ENCODE data around the gene PSMD5. TPM values are rescaled to one million over a fixed set of nuclear protein-coding genes. Genes with fewer than 3 reads are reported as not detected.

PSMD5 gene
- 53.4 TPM for total RNA-seq

DNA sequence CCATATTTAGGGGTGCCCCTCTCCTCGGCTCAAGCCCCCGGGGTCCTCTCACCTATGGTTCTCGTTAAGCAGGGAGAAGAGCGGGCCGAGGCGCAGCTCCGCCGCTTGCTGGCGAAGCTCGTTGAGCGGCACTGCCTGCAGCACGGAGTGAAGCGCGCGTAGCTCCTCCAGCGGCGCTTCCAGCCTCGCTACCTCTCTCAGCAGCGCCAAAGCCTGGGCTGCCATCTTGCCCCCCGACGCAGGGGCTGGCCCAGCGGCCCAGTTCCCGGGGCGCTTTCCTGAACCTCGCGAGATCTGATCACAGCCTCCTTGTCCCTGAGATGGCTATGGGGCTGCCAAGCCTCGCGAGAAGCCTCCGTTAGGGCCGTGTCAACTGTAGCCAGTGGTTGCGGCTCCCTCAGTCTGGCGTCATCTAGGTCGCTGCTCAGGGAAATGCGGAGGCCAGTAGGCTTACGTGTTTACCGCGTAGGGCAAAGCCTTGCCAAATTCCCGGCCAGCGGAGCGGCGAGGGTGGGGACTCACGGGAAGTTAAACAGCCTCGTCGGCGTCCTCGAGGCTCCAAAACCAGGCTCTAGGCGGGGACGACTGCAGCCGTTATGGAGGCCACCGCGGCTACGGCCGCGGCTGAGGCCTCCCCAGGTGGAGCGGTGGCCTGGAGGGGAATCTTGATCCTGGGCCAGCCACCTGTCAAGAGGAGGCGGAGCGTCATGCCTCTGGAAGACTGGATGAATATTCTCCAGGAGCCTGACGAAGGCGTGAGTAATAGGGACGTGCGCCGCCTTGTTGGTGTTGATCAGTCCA lies at the start of gene PSMD5:
Gene PSMD5 (minus strand): TSS at position 238 of the 801 bp plus-strand sequence. CDS start 13 bp downstream, at position 225.
- peak; percentile 98 for DNase-seq (ENCODE audit: low spot score)

- no peak for DNase-seq (ENCODE audit: low spot score)
These were observed 49.4 kb upstream of the PSMD5 start for GRCh38 chr9:120891884-120892747.

GRCh38 chr9:120891245-120891883 lies 48.6 kb upstream of the PSMD5 start:
- no peak for DNase-seq (ENCODE audit: low spot score)

GRCh38 chr9:120890320-120891244 lies 47.9 kb upstream of the PSMD5 start:
- DNase-seq (ENCODE audit: low spot score) = peak; percentile 60

GRCh38 chr9:120889606-120890271 lies 47.0 kb upstream of the PSMD5 start:
- DNase-seq (ENCODE audit: low spot score) = no peak

- no peak for DNase-seq (ENCODE audit: low spot score)
These were observed 45.9 kb upstream of the PSMD5 start for GRCh38 chr9:120888626-120889025.

DNA sequence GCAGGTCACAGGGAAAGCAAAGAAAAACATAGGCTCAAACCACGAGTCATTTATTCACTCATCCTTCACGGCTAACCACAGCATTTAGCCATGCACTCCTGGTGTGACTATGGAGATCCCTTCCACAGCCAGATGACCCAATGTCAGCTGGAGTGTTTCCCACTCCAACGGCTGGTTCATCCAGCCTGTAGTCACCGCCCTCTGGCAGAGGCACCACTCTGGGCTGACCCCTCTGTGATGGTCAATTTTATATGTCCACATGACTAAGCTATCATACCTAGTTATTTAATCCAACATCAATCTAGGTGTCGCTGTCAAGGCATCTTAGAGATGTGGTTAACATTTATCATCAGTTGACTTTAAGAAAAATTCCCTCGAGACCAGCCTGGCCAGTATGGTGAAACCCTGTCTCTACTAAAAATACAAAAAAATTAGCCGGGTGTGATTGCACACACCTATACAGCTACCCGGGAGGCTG lies 43.8 kb upstream of the PSMD5 start:
- no peak for DNase-seq (ENCODE audit: low spot score)

DNA sequence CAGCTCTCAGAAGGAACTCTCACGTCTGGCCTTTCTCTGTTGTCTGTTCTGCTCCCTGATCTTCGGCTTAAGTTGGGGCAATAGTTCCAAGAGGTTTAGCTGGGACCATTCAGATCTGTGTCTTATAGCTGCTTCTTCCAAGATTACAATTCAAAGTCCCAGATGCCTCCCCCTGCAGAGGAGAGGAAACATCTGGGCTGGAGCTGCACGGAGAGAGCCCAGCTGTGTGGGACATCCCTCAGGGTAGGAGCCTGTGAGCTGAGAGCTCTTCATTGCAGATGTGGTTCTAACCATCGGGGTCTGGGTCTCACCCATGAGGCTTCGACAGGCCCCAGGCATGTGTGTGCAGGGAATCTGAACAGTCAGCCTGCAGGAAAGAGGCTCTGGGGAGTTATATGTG lies 43.2 kb upstream of the PSMD5 start:
- no peak for DNase-seq (ENCODE audit: low spot score)

DNA sequence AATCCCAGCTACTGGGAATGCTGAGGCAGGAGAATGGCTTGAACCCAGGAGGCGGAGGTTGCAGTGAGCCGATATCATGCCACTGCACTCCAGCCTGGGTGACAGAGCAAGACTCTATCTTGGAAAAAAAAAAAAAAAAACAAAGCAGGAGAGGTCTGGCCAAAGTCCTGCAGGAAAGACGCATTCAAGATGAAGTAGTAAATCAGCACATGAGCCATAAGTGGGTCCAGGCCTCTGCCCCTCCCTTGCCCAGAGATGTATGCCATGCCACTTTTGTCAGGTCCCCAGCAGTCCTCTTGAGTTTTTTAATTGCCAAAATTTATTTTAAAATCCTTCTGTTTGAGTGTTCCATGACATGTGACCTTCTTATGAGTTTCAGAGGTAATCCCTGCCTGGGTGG lies 42.7 kb upstream of the PSMD5 start:
- no peak for DNase-seq (ENCODE audit: low spot score)

- DNase-seq (ENCODE audit: low spot score) = no peak
These were observed 40.9 kb upstream of the PSMD5 start for GRCh38 chr9:120883608-120883996.

DNA sequence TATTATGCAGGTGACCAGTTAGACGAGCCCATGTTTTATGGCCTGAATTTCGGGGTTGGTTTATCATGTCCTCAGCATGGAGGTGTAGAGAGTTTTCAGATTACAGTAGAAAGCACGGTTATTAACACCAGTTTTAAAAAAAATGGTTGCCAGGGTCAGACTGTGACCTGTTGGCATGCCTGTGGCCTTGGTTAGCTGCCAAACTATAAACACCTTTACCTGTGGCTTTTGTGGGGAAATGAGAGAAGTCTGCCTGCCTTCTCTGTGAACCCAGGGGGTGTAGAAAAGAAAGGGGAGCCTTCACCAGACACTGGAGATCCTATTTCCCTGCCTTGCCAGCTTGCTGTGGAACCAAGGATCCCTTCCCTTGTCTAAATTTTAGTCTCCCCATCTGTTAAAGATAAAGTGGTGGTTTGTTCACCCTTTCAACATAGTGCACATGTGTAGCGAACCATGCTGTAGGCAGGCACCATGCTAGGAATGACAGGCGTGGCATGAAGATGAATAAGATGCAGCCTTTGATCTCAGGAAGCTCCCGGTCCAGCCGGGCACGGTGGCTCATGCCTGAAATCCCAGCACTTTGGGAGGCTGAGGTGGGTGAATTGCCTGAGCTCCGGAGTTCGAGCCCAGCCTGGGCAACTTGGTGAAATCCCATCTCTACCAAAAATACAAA lies 40.3 kb upstream of the PSMD5 start:
- no peak for DNase-seq (ENCODE audit: low spot score)

DNA sequence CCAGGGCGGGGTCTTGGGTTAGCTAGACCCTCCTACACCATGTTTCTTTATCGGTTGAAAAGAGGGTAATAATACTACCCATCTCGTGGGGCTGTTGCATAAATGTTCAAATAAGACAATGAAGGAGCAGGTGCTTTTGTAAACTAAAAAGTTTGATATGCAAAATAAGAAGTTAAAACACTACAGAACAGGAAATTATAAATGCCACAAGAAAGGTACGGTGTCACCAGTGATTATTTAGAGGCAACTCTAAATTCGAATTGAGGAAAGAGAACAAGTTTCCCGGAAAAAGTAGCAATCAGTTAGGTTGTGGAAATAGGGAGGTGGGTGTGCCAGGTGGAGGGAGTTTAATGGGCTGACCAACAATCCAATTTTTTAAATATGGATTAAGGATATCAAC lies 36.7 kb upstream of the PSMD5 start:
- no peak for DNase-seq (ENCODE audit: low spot score)

DNA sequence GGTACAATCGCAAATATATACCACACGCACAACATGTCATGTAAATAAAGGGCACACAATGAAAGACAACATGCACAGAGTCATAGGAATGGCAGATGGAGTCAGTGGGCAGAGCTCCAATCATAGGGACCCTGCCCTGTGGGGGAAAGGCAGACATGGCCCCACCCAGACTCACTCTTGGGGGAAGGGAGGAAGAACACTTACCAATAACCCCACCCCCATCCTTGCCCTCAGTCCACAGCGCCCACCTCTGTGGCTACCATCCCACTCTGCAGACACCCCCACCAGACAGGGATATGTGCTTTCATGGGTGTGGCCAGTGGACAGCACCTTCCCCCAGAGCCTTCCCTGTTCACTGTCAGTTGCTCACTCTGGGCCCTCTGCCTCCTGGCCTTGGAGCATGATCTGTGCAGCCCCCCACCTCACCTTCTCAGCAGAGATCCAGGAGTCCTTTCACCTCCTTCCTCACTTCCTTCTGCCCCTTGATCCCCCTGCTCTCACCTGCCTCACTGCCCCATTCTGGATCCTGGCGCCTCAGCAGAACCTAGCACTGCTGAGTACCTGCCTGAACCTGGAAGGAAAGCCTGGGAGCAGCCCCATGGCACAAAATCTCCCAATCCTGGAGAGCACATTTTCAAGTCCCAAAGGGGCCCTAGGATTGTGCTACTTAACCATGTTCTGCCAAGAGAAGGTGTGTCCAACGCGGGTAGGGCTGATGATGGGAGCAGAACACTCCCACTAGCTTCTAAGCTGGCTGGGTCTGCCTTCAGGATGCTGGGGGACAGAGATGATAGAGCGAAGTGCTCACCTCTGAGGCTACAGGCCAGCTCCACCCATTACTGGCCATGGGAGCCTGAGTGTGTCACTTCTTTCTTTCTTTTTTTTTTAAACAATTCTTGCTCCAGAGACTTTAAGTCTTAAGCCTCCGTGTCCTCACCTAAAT lies 35.7 kb upstream of the PSMD5 start:
- no peak for DNase-seq (ENCODE audit: low spot score)

GRCh38 chr9:120877276-120878034 lies 34.7 kb upstream of the PSMD5 start:
- DNase-seq (ENCODE audit: low spot score) = peak; percentile 64

DNA sequence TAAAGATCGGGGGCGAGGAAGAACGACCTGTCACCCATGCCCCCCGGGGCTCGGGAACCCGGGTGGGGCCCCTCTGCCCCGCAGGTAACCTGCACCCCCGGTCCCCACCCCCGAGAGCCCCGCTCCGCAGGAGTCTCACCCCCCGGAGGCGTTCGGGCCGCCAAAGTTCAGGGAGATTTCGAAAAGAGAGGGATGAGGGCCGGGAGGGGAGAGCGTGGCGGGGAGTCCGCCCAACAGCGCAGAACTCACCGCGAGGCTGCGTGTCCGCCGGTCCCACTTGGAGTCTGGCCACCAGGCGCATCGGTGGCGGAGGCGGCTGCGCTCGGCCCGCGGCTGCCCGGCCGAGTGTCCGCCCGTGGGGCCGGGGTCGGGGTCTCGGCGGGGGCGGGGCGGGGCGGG lies 34.1 kb upstream of the PSMD5 start, which contains the start of gene PHF19:
Gene PHF19 (minus strand): TSS at position 347 of the 399 bp plus-strand sequence. CDS start 2,447 bp downstream, outside the sequence.
- no peak for DNase-seq (ENCODE audit: low spot score)

GRCh38 chr9:120875954-120876841 lies 33.5 kb upstream of the PSMD5 start:
- peak; percentile 87 for DNase-seq (ENCODE audit: low spot score)

DNA sequence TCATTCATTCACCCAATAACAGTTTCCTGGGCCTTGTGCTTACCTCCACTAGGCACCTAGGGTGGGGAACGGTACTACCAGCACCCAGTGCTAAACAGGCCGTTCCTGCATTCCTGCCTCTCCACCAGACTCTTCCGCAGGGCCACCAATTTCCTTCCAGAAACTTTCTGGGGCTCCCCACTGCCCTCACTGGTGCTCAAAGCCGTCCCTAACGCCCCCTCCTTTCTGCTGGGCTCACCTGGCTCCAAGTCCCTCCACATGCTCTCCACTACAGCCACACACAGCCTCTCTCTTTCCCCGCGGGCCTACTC lies 32.9 kb upstream of the PSMD5 start:
- DNase-seq (ENCODE audit: low spot score) = no peak
